ENCODE data around the gene COX6A1.
"Not testable (repeated sequence)": the region's sequence is repeated elsewhere in the genome, so short reads cannot be mapped to it uniquely, and the experiment has no call there.

The COX6A1 gene

GRCh38 chr12:120468325-120468820, 30.5 kb downstream of the COX6A1 start:
- no peak for DNase-seq

GRCh38 chr12:120468821-120469449, 31.0 kb downstream of the COX6A1 start:
- DNase-seq, result no peak

- peak; percentile 93 for DNase-seq
These were observed 31.7 kb downstream of the COX6A1 start, which contains the start of gene SRSF9 for GRCh38 chr12:120469450-120470149. Gene SRSF9 (minus strand): TSS chr12:120469748. CDS start chr12:120469609, 139 bp downstream.

GRCh38 chr12:120470150-120470784, 32.4 kb downstream of the COX6A1 start:
- no peak for DNase-seq

GRCh38 chr12:120472521-120472920, 34.6 kb downstream of the COX6A1 start:
- no peak for DNase-seq

- DNase-seq, result no peak
These were observed 36.1 kb downstream of the COX6A1 start for GRCh38 chr12:120473807-120474615.

- no peak for DNase-seq
These were observed 36.7 kb downstream of the COX6A1 start for GRCh38 chr12:120474616-120474960.

- DNase-seq, result no peak
These were observed 37.7 kb downstream of the COX6A1 start for GRCh38 chr12:120475643-120476042.

- DNase-seq, result no peak
These were observed 41.5 kb downstream of the COX6A1 start for GRCh38 chr12:120479458-120479857.

- DNase-seq, result no peak
These were observed 42.3 kb downstream of the COX6A1 start for GRCh38 chr12:120480211-120480610.

- no peak for DNase-seq
These were observed 43.3 kb downstream of the COX6A1 start for GRCh38 chr12:120481022-120481767.

GRCh38 chr12:120483621-120484020, 45.7 kb downstream of the COX6A1 start:
- DNase-seq, result no peak

GRCh38 chr12:120485961-120486881, 48.3 kb downstream of the COX6A1 start:
- DNase-seq, result no peak

- DNase-seq, result not testable (repeated sequence)
These were observed 49.6 kb downstream of the COX6A1 start for GRCh38 chr12:120487552-120487951.

GRCh38 chr12:120488057-120488640, 50.2 kb downstream of the COX6A1 start:
- no peak for DNase-seq

GRCh38 chr12:120489018-120489417, 51.1 kb downstream of the COX6A1 start:
- no peak for DNase-seq

GRCh38 chr12:120490325-120490724, 52.4 kb downstream of the COX6A1 start:
- no peak for DNase-seq

Data from SHP77 treated with DMSO at 0.1 percent for 48 hours (cell line).